K562 (cell line): ENCODE data around the gene KIF17. TPM values are rescaled to one million over a fixed set of nuclear protein-coding genes. Genes with fewer than 3 reads are reported as not detected.
A peak's percentile ranks its signal among the peaks of the same experiment; 100 is the strongest.

Source experiments
- ATF1 ChIP-seq, 2 experiments: fragments of 450-650 bp in 1 of 2; IDR thresholded peaks; 2 replicates each; pipeline ENCODE4 v1.6.1; 2016; ENCODE audit warnings: missing compliant biosample characterization in 1 of 2, missing genetic modification characterization in 1 of 2
- BCL6 ChIP-seq: fragments of 250-450 bp; sonication (Bioruptor Pico); IDR thresholded peaks from 2 replicates; pipeline ENCODE4 v1.4.0; 2020
- E2F3 ChIP-seq: fragments of 250-450 bp; sonication (Bioruptor Pico); IDR thresholded peaks from 2 replicates; pipeline ENCODE4 v1.4.0; 2020; ENCODE audit warnings: mild to moderate bottlenecking
- FOXK2 ChIP-seq, 2 experiments: fragments of 450-650 bp; IDR thresholded peaks in 1 of 2; conservative IDR thresholded peaks in 1 of 2; 2 replicates each; pipeline ENCODE4 v1.6.1; 2016; ENCODE audit warnings: low read depth in 2 of 2, mild to moderate bottlenecking in 1 of 2
- GABPB1 ChIP-seq: sonication (generic); formaldehyde crosslinking; IDR thresholded peaks from 2 replicates; pipeline ENCODE4 v1.8.0; 2022; ENCODE audit warnings: mild to moderate bottlenecking, missing genetic modification reagents
- PHTF2 ChIP-seq: fragments of 250-450 bp; sonication (Bioruptor Pico); IDR thresholded peaks from 2 replicates; pipeline ENCODE4 v1.5.0; 2021; ENCODE audit warnings: mild to moderate bottlenecking
- SUPT5H ChIP-seq: fragments of 450-650 bp; IDR thresholded peaks from 2 replicates; pipeline ENCODE4 v1.6.1; 2016
- ZNF766 ChIP-seq: fragments of 200-800 bp; sonication (Bioruptor generic); conservative IDR thresholded peaks from 2 replicates; pipeline ENCODE4 v1.6.1; 2016; ENCODE audit warnings: missing genetic modification characterization, missing compliant biosample characterization
- polyA plus RNA-seq, 8 experiments: library from polyadenylated mRNA; depleted of rRNA in 4 of 8; stranded (reverse) in 5 of 8; unstranded in 3 of 8; fragments of >200 nt; fragmentation: Nextera tagmentation in 2 of 8; fragmentation: Illumina TruSeq in 1 of 8; extraction: Ambion mirVana in 2 of 8; extraction: Trizol in 1 of 8; gene quantifications; 2 replicates each; pipeline versions ENCODE4 v1.2.1 to v1.2.3, GENCODE V29; 2011 to 2014; ENCODE audit warnings: inconsistent platforms in 1 of 8, missing spikeins in 1 of 8
- total RNA-seq, 7 experiments: library from RNA; depleted of rRNA in 6 of 7; stranded (reverse); fragments of >200 nt in 6 of 7; fragmentation: Illumina TruSeq in 2 of 7; extraction: Trizol in 2 of 7; gene quantifications; 2 replicates each; pipeline versions ENCODE4 v1.2.1 to v1.2.3, GENCODE V29; 2011 to 2021; ENCODE audit warnings: low replicate concordance in 1 of 7
- TF ChIP-seq, protein P1 (sequence below): fragments of 450-650 bp; IDR thresholded peaks from 2 replicates; pipeline ENCODE4 v1.7.1; 2018; ENCODE audit warnings: mild to moderate bottlenecking, low read depth; ENCODE audit not compliant: partially characterized antibody
- TF ChIP-seq, protein P2 (sequence below), 2 experiments: fragments of 200-800 bp in 1 of 2; sonication (Bioruptor generic) in 1 of 2; sonication (generic) in 1 of 2; formaldehyde crosslinking in 1 of 2; IDR thresholded peaks in 1 of 2; conservative IDR thresholded peaks in 1 of 2; 2 replicates each; pipeline versions ENCODE4 v1.5.0 to v1.6.1; 2016 to 2020; ENCODE audit warnings: missing compliant biosample characterization in 1 of 2, missing genetic modification characterization in 1 of 2, missing genetic modification reagents in 1 of 2
- TF ChIP-seq, protein P3 (sequence below), 2 experiments: fragments of 150-350 bp in 1 of 2; IDR thresholded peaks; 2 replicates each; pipeline ENCODE4 v1.6.1; 2012 to 2016; ENCODE audit warnings: low read depth in 2 of 2, low read length in 2 of 2, mild to moderate bottlenecking in 1 of 2, moderate library complexity in 1 of 2

KIF17 gene
- total and polyA plus RNA-seq, 9 of the 15 experiments (the other 6 are each of a cell fraction or from before 2014, with no cell fraction given), result 0.04 to 0.47 (median 0.18) TPM; not detected in 5

DNA sequence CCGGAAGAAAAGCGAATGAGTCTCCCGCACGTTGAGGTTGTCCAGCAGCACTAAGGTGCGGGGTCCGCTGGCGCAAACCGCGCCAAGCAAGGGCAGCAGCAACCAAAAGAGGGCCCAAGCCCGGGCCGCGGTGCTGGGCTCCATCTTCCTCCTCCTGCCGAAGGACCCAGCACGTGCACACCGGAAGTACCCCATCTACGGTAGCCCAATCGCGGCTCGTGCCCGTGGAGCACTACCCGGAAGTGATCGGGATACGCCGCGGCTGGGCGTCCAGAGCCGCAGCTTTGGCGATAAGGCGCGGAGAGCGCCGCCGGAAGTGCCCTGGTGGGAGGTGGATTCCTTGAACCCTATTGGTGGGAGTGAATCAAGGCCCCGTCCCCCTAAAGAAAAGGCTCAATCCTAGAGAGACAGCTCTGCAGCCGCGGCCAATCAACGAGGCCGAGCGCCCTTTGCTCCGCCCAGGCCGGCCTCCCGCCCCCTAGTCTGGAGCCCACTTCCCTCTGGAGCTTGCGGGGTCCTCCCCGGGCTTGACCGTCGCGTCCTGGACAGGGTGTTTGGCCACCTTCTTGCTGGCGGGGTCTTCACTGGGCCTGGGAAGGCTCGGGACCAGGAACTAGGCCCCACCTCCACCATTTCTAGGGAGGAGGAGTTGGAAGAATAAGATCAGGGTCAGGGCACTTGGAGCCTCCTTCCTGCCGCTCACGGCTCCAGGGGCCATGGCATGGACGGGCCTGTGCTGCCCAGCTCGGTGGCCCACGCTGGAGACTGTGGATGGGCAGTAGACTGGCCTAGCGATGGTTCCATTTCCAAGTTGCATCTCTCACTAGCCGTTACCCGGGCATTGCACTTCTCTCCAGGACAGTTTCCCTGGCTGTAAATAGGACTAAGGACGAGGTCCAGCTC lies 56.3 kb downstream of the KIF17 start, which contains the start of gene DDOST (continued):
- TF ChIP-seq, protein P1, sequence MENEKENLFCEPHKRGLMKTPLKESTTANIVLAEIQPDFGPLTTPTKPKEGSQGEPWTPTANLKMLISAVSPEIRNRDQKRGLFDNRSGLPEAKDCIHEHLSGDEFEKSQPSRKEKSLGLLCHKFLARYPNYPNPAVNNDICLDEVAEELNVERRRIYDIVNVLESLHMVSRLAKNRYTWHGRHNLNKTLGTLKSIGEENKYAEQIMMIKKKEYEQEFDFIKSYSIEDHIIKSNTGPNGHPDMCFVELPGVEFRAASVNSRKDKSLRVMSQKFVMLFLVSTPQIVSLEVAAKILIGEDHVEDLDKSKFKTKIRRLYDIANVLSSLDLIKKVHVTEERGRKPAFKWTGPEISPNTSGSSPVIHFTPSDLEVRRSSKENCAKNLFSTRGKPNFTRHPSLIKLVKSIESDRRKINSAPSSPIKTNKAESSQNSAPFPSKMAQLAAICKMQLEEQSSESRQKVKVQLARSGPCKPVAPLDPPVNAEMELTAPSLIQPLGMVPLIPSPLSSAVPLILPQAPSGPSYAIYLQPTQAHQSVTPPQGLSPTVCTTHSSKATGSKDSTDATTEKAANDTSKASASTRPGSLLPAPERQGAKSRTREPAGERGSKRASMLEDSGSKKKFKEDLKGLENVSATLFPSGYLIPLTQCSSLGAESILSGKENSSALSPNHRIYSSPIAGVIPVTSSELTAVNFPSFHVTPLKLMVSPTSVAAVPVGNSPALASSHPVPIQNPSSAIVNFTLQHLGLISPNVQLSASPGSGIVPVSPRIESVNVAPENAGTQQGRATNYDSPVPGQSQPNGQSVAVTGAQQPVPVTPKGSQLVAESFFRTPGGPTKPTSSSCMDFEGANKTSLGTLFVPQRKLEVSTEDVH, result peak; percentile 95
- TF ChIP-seq BCL6 (CRISPR knock-in tag) (no peak), E2F3 (peak; percentile 48; the same call in 1 of the 2 replicates), FOXK2 (conservative IDR thresholded peaks at IDR 0.05 in 1 of 2, IDR thresholded peaks at IDR 0.05 in 1 of 2; ENCODE audit: low read depth in 2 of 2) (peak in 1 of 2 experiments; percentile 55; a peak in 2 of 4 replicates), ZNF766 (CRISPR knock-in tag) (0 out of 2 replicates have a peak, but pooled peaks have one; percentile 43), SUPT5H (peak; percentile 92), GABPB1 (CRISPR knock-in tag) (peak; percentile 99), ATF1 (CRISPR knock-in tag; IDR thresholded peaks at IDR 0.05) (no peak), ATF1 (tag; IDR thresholded peaks at IDR 0.05) (peak; percentile 88), PHTF2 (CRISPR knock-in tag) (no peak)
- TF ChIP-seq, protein P2, sequence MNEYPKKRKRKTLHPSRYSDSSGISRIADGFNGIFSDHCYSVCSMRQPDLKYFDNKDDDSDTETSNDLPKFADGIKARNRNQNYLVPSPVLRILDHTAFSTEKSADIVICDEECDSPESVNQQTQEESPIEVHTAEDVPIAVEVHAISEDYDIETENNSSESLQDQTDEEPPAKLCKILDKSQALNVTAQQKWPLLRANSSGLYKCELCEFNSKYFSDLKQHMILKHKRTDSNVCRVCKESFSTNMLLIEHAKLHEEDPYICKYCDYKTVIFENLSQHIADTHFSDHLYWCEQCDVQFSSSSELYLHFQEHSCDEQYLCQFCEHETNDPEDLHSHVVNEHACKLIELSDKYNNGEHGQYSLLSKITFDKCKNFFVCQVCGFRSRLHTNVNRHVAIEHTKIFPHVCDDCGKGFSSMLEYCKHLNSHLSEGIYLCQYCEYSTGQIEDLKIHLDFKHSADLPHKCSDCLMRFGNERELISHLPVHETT (CRISPR knock-in tag; conservative IDR thresholded peaks at IDR 0.05 in 1 of 2, IDR thresholded peaks at IDR 0.05 in 1 of 2), result peak in 1 of 2 experiments; percentile 76; a peak in 1 of 4 replicates
- TF ChIP-seq, protein P3, sequence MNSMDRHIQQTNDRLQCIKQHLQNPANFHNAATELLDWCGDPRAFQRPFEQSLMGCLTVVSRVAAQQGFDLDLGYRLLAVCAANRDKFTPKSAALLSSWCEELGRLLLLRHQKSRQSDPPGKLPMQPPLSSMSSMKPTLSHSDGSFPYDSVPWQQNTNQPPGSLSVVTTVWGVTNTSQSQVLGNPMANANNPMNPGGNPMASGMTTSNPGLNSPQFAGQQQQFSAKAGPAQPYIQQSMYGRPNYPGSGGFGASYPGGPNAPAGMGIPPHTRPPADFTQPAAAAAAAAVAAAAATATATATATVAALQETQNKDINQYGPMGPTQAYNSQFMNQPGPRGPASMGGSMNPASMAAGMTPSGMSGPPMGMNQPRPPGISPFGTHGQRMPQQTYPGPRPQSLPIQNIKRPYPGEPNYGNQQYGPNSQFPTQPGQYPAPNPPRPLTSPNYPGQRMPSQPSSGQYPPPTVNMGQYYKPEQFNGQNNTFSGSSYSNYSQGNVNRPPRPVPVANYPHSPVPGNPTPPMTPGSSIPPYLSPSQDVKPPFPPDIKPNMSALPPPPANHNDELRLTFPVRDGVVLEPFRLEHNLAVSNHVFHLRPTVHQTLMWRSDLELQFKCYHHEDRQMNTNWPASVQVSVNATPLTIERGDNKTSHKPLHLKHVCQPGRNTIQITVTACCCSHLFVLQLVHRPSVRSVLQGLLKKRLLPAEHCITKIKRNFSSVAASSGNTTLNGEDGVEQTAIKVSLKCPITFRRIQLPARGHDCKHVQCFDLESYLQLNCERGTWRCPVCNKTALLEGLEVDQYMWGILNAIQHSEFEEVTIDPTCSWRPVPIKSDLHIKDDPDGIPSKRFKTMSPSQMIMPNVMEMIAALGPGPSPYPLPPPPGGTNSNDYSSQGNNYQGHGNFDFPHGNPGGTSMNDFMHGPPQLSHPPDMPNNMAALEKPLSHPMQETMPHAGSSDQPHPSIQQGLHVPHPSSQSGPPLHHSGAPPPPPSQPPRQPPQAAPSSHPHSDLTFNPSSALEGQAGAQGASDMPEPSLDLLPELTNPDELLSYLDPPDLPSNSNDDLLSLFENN (IDR thresholded peaks at IDR 0.05; ENCODE audit: low read depth in 2 of 2, low read length in 2 of 2), result 0 out of 4 replicates have a peak, but pooled peaks of 1 of the 2 experiments have one; percentile 15
